SHP77 (cell line): ENCODE results near the gene OR1N2.
"Not testable (repeated sequence)": the region's sequence is repeated elsewhere in the genome, so short reads cannot be mapped to it uniquely, and the experiment has no call there.

ENCODE experiments used
- DNase-seq, 2 experiments: peaks; one replicate each; lab custom pipeline; 2025; lab: John Stamatoyannopoulos, UW

The OR1N2 gene, protein sequence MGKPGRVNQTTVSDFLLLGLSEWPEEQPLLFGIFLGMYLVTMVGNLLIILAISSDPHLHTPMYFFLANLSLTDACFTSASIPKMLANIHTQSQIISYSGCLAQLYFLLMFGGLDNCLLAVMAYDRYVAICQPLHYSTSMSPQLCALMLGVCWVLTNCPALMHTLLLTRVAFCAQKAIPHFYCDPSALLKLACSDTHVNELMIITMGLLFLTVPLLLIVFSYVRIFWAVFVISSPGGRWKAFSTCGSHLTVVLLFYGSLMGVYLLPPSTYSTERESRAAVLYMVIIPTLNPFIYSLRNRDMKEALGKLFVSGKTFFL

DNA sequence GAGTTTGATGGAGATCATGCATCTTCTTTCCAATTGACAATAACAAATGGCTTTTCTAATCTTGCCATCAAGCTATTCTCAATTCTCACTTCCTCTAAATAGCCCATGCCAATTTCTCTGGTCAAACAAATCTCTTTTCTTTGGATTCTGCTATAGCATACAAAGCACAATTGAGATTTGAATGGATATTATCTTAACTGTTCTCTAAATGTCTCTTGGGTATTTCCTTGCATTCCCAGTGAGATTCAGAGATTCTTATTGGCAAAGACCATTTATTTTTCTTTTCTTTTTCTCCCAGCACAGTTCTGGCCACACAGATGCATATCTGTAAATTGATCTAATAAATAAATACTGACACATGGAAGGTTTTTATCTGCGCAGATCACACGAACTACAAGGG lies at the start of gene OR1N2:
OR1N2 (plus strand) TSS at position 301 of the 400 bp plus-strand sequence. CDS start 100 bp downstream, outside the sequence.
- DNase-seq: no peak

DNA sequence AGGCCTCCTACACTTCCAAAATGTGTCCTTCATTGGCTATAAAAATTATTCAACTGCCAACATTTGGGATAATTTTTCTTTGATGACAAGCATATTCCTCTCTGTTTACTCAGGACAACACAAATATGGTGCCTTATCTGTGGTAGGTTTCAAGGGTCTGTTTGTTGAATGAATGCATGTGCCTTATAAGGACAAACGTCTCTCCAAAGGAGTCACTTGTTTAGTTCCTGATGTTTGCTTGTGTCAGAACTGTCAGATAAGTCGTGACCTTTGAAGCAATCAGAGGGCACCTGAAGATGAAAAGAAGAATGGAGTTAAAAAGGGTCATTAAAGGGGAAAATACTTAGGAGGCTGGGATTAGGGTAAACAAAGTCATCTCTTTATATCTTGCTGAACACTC lies 45.9 kb upstream of the OR1N2 start:
- no peak for DNase-seq

DNA sequence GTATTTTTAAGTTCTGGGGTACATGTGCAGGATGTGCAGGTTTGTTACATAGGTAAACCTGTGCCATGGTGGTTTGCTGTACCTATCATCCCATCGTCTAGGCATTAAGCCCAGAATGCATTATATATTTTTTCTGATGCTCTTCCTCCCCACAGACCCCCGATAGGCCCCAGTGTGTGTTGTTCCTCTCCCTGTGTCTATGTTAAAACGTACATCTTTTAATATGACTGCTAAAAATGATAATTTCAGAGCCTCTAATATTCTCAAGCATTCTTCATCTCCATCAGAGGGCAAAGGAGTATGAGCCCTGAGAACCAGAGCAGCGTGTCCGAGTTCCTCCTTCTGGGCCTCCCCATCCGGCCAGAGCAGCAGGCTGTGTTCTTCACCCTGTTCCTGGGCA lies 42.4 kb upstream of the OR1N2 start, which contains the start of gene OR1J2:
OR1J2 (plus strand) TSS at position 301 of the 400 bp plus-strand sequence; CDS start at position 301, 0 bp downstream.
- no peak for DNase-seq

DNA sequence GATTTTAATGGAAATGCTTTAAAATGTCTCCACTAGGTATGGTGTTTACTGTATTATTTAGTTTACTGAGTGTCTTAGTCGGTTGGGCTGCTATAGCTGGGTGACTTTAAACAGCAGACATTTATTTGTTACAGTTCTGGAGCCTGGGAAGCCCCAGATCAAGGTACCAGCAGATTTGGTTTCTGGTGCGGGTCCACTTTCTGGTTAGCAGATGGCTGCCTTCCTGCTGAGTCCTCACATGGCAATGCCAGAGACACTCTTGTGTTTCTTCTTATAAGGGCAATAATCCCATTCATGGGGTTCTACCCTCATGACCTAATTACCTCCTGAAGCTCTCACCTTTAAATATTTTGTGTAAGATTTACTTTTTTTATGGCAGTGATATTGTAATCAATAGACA lies 34.7 kb upstream of the OR1N2 start:
- DNase-seq: no peak

DNA sequence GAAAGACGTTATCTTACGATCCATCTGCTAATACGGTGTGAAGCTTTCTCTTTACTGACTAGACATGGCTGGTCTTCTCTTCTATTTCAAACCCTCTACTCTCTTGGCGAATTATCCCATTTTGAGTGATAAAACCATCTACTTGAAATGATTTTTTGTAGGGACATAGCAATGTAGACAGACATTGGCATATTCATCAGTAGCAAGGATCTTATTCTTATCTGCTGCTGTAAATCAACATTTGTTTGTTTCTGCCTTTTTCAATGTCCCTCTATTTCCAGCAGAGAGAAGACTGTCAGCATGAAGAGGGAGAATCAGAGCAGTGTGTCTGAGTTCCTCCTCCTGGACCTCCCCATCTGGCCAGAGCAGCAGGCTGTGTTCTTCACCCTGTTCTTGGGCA lies 34.1 kb upstream of the OR1N2 start, which contains the start of gene OR1J4:
OR1J4 (plus strand) TSS at position 301 of the 400 bp plus-strand sequence; CDS start at position 301, 0 bp downstream.
- no peak for DNase-seq

DNA sequence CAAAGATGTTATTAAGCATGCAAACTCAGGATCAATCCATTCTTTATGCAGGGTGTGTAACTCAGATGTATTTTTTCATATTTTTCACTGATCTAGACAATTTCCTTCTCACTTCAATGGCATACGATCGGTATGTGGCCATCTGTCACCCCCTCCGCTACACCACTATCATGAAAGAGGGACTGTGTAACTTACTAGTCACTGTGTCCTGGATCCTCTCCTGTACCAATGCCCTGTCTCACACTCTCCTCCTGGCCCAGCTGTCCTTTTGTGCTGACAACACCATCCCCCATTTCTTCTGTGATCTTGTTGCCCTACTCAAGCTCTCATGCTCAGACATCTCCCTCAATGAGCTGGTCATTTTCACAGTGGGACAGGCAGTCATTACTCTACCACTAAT lies 33.5 kb upstream of the OR1N2 start:
- no peak for DNase-seq

DNA sequence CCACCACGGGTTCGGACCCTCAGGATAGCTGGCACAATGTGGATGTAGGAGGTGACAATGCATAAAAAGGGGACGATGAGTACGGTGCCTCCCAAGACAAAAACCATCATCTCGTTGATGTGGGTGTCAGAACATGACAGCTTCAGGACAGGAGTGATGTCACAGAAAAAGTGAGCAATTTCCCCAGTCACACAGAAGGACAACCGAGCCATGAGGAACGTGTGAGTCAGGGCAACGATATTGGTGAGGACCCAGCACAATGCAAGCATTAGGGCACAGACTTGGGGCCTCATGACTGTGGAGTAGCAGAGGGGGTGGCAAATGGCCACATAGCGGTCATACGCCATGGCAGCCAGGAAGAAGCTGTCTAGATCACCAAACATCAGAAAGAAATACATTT lies 26.3 kb upstream of the OR1N2 start:
- DNase-seq: no peak

DNA sequence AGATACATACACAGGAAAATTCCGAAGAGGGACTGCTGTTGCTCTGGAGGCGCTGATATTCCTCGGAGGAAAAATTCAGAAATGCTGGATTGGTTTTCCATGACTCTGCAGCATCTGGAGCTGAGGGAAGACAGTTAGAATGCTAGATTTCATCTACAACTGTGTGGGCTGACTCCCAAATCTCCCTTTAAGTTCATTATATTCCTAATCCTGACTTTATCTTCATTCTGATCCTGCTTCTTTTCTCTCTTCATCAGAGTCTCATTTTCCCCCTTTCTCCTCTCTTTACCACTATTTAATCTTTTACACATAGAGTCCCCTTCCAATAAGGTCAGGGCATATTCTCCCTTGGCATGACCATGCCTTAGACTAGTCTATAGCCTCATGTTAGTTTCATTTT lies 25.7 kb upstream of the OR1N2 start, which contains the start of gene OR1N1:
OR1N1 (minus strand) TSS at position 101 of the 400 bp plus-strand sequence; CDS start at position 101, 0 bp downstream.
- no peak for DNase-seq

DNA sequence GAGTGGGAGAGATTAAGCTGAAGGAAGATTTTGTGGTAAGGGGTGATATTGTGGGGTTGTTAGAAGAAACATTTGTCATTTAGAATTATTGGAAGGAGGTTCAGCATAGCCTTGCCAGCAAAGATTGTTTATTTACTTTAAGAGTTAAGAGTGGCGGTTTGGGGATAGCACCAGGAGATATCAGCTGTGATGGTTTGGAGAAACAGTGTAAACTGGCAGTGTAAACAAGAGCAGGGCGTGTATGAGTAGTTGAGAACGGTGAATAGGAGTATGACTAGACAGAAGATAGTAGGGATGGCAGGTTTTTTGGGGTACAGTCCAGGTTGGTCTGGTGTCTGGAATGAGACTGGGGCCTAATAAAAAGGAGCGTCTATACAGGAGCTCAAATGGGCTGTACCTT lies 21.8 kb upstream of the OR1N2 start:
- not testable (repeated sequence) for DNase-seq

DNA sequence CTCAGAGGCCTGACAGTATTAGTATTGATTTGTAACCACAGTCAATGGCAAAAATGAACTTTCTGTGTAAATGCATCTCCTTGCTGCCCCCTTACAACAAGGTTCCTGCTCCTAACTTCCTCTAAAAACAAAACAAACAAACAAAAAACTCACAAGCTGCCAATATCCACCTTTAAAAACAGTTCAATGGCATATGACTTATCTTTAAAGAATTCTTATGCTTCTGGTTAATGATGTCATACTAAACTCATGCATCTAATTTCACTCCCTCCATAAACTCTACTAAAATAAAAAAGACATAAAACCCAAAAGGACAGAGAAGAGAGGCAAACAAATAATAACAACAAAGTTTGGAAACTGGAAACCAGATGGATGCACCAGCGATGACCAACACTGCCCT lies 16.8 kb upstream of the OR1N2 start:
- no peak for DNase-seq

DNA sequence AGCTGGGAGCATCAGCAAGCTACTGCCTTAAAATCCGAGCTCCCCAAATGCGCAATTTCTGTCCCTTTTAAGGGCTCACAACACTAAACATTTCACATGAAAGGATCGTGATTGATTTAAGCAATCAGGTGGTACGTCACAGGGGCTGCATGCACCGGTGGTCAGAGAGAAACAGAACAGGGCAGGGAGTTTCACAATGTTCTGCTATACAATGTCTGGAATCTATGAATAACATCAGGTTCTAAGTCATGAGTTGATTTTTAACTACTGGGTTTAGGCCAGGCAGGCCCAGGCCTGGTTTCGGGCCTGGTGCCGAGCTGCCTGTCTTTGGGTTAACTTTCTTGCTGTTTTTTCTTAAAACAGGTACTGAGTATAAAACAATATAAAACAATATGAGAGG lies 15.8 kb upstream of the OR1N2 start:
- not testable (repeated sequence) for DNase-seq

DNA sequence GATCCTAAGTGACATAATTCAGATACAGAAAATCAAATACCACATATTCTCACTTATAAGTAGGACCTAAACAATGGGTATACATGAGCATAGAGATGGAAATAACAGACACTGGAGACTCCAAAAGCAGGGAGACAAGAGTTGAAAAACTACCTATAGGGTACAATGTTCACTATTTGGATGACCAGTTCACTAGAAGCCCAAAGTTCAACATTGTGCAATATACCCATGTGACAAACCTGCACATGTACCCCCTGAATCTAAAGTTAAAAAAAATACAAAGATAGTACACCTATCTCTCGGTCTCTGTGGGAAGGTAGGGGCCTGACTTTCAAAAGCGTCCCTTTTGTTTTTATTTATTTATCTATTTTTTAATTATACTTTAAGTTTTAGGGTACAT lies 14.2 kb upstream of the OR1N2 start:
- DNase-seq: no peak

DNA sequence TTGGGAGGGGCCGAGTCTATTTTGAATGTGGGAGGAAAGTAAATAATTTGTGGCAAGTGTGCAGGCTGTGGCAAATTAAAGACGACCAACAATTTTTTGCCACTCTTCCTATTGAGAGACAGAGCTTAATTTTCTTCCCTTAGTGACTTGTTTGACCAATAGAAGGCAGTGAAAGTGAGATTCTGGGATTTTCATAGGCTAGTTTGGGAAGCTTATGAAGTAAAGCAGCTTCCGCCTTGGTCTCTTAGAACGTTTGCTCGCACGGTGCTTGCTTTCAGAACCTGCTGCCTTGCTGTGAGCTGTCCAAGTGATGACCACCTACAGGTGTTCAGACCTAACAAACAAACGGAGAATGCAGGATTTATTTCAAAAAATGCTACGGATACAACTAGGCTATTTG lies 6.7 kb upstream of the OR1N2 start:
- peak; percentile 10 to 35 for DNase-seq

DNA sequence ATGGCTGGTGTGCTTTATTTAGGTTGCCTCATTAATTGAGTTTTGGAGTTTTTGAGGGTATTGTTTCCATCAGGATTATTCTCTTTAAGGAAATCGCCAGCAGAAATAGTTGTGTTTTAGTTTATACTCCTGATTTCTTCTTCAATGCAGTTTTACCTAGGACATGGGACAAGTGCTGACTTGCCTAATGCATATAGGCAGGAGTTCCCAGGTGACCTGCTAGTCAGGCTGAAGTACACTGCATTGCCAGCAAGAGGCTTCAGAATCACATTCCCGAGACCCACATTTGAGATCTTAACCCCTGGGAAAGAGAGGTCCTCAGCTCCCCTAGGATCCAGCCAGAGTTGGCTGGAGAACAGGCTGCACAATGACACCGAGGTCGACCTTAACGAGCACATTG lies 1.5 kb upstream of the OR1N2 start:
- DNase-seq: no peak

DNA sequence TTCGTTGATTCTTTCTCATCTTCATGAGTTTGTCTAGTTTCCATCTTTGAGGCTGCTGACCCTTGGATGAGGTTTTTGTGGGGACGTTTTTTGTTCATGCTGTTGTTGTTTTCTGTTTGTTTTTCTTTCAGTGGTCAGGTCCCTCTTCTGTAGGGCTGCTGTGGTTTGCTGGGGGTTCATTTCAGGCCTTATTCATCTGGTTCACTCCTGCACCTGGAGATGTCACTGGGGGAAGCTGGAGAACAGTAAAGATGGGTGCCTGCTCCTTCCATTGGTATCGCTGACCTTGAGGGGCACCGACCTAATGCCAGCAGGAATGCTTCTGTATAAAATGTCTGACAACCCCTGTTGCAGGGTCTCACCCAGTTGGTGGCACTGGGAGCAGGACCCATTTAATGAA lies 8.5 kb downstream of the OR1N2 start:
- DNase-seq: no peak

DNA sequence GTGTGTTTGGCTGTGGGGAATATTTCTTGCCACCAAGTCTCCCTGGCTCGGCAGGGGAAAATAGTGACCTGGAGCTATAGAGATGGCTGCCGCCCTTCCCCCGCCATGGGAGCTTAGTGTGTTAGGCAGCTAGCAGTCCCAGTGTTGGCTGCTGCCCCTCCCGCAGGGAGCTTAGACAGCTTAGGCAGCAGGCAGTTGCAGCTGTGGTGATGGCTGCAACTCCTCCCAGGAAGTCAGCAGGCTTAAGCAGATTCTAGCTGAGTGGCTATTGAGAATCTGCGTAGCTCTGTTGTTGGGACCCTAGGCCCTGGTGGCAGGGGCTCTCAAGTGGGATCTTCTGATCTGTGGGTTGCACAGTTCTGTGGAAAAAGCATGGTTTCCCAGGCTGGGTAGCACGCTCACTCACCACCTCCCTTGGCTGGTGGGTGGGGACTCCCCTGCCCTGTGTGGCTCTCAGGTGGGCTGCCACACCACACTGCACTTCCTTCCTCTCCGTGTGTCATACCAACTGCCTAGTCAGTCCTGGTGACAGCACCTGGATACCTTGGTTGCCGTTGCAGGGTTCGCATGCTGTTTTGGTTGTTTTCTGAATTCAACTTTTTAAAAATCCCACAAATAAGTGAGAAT lies 9.3 kb downstream of the OR1N2 start:
- no peak for DNase-seq

DNA sequence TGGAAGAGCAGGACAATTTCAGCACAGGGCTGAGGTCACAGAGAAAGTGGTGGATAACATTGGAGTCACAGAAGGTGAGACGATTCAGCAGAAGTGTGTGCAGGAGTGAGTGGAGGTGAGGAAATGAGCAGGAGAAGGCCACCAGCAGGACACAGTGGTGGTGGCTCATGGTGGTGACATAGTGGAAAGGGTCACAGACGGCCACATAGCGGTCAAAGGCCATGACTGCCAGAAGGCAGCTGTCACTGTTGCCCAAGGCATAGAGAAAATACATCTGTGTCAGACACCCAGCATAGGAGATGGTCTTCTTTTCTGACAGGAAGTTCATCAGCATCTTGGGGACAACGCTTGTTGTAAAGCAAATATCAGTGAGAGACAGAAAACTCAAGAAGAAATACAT lies 15.0 kb downstream of the OR1N2 start:
- no peak for DNase-seq

DNA sequence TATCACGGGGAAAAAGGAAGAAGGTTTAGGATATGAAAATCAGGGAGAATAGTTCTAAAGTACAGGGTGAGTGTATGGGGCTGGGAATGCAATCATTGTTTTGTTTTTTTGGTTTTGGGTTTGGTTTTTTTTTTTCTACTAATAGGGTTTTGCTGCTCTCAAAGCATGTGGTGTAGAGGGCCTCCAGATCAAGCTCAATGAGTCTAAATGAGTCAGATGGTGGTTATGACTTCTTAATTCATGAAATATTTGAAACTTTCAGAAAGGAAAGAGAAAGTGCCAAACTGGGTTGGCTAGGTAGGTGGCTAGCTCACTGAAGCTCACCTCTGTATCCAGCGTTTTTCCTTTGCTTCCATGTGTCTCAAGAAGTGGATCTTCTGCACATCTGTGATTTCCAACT lies 19.5 kb downstream of the OR1N2 start:
- no peak for DNase-seq

DNA sequence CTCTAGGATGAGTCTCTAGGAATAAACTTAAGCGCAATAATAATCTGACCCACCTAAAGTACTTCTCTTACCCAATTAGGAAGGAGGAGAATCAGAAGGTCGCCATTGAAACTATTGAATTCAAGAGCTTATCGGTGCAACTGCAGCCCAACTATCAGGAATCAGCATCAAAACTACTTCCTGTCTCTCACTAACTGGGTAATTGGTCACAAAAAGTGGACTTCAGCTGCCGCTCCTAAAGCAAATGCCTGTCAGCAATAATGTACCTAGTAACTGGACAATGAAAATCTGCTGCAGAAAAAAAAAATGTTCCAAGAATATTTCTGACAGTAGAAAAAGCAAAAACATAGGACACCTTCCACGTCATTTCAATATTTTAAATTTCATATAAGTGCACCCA lies 27.0 kb downstream of the OR1N2 start:
- DNase-seq: no peak

DNA sequence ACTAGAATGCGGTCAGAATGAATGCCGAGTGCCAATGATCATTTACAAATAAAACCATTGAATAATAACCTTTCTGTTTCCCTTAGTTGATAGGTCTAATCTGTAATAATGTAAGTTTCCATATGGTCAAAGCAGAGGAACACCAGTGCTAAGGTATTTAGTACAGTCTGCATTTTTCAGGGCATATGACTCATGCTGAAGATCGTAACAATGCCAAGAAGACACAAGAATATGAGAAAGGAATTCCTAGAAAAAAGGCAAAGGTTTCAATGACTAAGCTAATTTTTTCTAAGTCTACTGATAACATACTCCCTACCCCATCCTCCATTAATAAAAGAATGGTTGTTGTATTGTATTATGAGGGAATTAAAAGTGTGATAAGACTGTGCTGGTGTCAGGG lies 27.4 kb downstream of the OR1N2 start:
- no peak for DNase-seq

DNA sequence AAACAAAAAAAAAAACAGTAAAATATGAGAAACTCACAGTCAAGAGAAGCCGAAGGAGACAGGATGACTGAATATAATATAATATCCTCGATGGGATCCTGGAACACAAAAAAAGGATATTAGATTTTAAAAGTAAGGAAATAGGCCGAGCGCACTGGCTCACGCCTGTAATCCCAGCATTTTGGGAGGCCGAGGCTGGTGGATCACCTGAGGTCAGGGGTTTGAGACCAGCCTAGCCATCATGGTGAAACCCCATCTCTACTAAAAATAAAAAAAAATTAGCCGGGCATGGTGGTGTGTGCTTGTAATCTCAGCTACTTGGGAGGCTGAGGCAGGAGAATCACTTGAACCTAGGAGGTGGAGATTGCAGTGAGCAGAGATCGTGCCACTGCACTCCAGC lies 30.4 kb downstream of the OR1N2 start, which contains the start of gene OR1L8:
OR1L8 (minus strand) TSS at position 101 of the 400 bp plus-strand sequence. CDS start 14,907 bp downstream, outside the sequence.
- DNase-seq: not testable (repeated sequence)
